GM23338 (cell line): ENCODE data around the gene HOXB5. TPM values are rescaled to one million over a fixed set of nuclear protein-coding genes. Genes with fewer than 3 reads are reported as not detected.

Experiments
- ATAC-seq: fragments of 200-7000 bp; cut with Tn5 transposase; 3 replicates; pipeline ENCODE4 v1.9.1; 2020
- DNase-seq: peaks from one replicate; pipeline ENCODE4 v3.0.0-alpha.2; 2015; ENCODE audit warnings: low spot score
- H2AFZ ChIP-seq: fragments of 200-600 bp; sonication (generic); 2 replicates; pipeline ENCODE4 v1.8.0; 2016; ENCODE audit warnings: antibody characterized with exemption, mild to moderate bottlenecking, moderate library complexity
- H3F3A ChIP-seq: fragments of 200-600 bp; sonication (generic); replicated peaks from 2 replicates; pipeline ENCODE4 v1.8.0; 2017; ENCODE audit warnings: antibody characterized with exemption, mixed run types, low read depth
- H3K27ac ChIP-seq: fragments of 200-600 bp; sonication (generic); 2 replicates; pipeline ENCODE4 v1.6.1; 2016; ENCODE audit warnings: low read depth
- H3K27me3 ChIP-seq: fragments of 200-600 bp; sonication (generic); 2 replicates; pipeline ENCODE4 v1.8.0; 2016; ENCODE audit warnings: mild to moderate bottlenecking, mixed run types, moderate library complexity; ENCODE audit not compliant: insufficient read depth
- H3K36me3 ChIP-seq: fragments of 200-600 bp; sonication (generic); 2 replicates; pipeline ENCODE4 v1.8.0; 2016; ENCODE audit warnings: mild to moderate bottlenecking; ENCODE audit not compliant: insufficient read depth
- H3K4me1 ChIP-seq: fragments of 200-600 bp; sonication (generic); 2 replicates; pipeline ENCODE4 v1.8.0; 2016; ENCODE audit warnings: mild to moderate bottlenecking, moderate library complexity; ENCODE audit not compliant: insufficient read depth
- H3K4me2 ChIP-seq: fragments of 200-600 bp; sonication (generic); 2 replicates; pipeline ENCODE4 v1.7.1; 2017; ENCODE audit warnings: mixed run types
- H3K4me3 ChIP-seq: fragments of 200-600 bp; sonication (generic); 2 replicates; pipeline ENCODE4 v1.6.1; 2016; ENCODE audit warnings: mixed run types
- H3K79me2 ChIP-seq: fragments of 200-600 bp; sonication (generic); replicated peaks from 2 replicates; pipeline ENCODE4 v1.8.0; 2017; ENCODE audit warnings: mild to moderate bottlenecking; ENCODE audit not compliant: insufficient read depth
- H3K9me2 ChIP-seq: fragments of 200-600 bp; sonication (generic); 2 replicates; pipeline ENCODE4 v1.8.0; 2017; ENCODE audit not compliant: insufficient read depth
- H4K20me1 ChIP-seq: fragments of 200-600 bp; sonication (generic); replicated peaks from 2 replicates; pipeline ENCODE4 v1.8.0; 2017; ENCODE audit warnings: mild to moderate bottlenecking; ENCODE audit not compliant: insufficient read depth
- H3K27ac Mint-ChIP-seq: 2 replicates; pipeline ENCODE4 v1.8.0; 2020; ENCODE audit warnings: inconsistent platforms, mild to moderate bottlenecking, moderate library complexity, mixed read lengths
- H3K27me3 Mint-ChIP-seq: 3 replicates; pipeline ENCODE4 v1.8.0; 2022; ENCODE audit warnings: low read depth, mild to moderate bottlenecking, moderate library complexity, mixed read lengths, inconsistent platforms; ENCODE audit not compliant: insufficient read depth, poor library complexity
- H3K36me3 Mint-ChIP-seq: 3 replicates; pipeline ENCODE4 v1.8.0; 2021; ENCODE audit warnings: low read depth, mild to moderate bottlenecking, inconsistent platforms, moderate library complexity, mixed read lengths
- H3K4me1 Mint-ChIP-seq: 3 replicates; pipeline ENCODE4 v1.8.0; 2020; ENCODE audit warnings: mild to moderate bottlenecking, inconsistent platforms, mixed read lengths
- H3K4me3 Mint-ChIP-seq: 3 replicates; pipeline ENCODE4 v1.8.0; 2021; ENCODE audit warnings: moderate library complexity, mild to moderate bottlenecking, inconsistent platforms, mixed read lengths
- H3K9me3 Mint-ChIP-seq: 3 replicates; pipeline ENCODE4 v1.8.0; 2020; ENCODE audit warnings: moderate library complexity, mild to moderate bottlenecking, inconsistent platforms, mixed read lengths
- EZH2 ChIP-seq: fragments of 200-600 bp; sonication (generic); IDR thresholded peaks from one replicate; pipeline ENCODE4 v1.8.0; 2017; ENCODE audit warnings: antibody characterized with exemption, mild to moderate bottlenecking, low read depth; ENCODE audit not compliant: unreplicated experiment
- polyA plus RNA-seq: library from polyadenylated mRNA; unstranded; fragments of >200 nt; fragmentation: Nextera tagmentation; extraction: Ambion mirVana; gene quantifications from 2 replicates; pipeline ENCODE4 v1.2.1, GENCODE V29; 2016
- total RNA-seq: library from RNA; depleted of rRNA; stranded (reverse); fragments of >200 nt; shearing (Covaris generic); gene quantifications from 2 replicates; pipeline ENCODE4 v1.2.3, GENCODE V29; 2014
- TF ChIP-seq, protein P1 (sequence below): fragments of 250-450 bp; sonication (Bioruptor Pico); IDR thresholded peaks from 2 replicates; pipeline ENCODE4 v1.5.0; 2020; ENCODE audit warnings: mild to moderate bottlenecking, moderate library complexity

HOXB5 gene
- total and polyA plus RNA-seq, 2 experiments from 2014 or later: not detected

DNA sequence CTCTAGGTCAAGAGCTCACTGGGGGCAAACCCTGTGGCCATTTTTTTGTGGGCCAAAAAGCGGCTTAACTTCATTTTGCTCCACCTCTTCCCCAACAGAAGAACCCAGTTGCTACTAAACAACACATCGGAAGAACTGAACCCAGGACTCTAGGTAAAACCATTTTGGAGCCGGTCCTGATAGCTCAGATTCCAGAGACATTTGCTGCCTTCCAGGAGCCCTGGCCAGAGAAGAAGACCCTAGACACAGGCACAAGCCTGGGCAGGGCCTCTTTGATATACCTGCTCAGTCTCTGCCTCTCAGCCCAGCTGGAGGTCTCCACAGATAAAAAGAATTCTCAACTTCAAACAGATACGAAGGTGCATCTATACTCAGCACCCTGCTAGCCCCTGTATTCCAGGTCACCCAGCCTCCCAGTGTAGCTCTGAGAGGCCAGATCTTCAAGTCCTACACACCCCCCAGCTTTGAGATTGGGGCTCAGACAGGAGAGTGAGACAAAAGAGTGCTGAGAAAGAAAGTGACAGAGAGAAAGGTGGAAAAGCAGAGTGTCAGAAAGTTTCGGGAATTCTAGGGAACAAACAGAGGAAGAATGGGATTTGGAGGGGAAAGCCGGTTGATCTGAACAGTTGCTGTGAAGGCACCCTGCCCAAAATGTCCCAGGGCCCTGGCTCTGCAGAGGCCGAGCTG is 39.1 kb upstream of the HOXB5 start:
- DNase-seq (peak; percentile 11), ATAC-seq (peak; percentile 5; the same call in 2 of the 3 replicates)
- Histone ChIP-seq H3K4me2 (peak overlapping the region; percentile 62; the same call in 1 of the 2 replicates), H4K20me1 (peaks cover 78% of the 10 kb centered on the region), H3K4me1 (peaks cover 31% of the 10 kb centered on the region), H2AFZ (no peak overlapping the region), H3K79me2 (no peaks in the 10 kb centered on the region), H3K4me3 (peak overlapping the region; percentile 35; the same call in 1 of the 2 replicates), H3K36me3 (no peaks in the 10 kb centered on the region), H3K27me3 (peaks cover 100% of the 10 kb centered on the region), H3K9me2 (no peaks in the 10 kb centered on the region), H3K27ac (no peak overlapping the region), H3F3A (peaks cover 46% of the 10 kb centered on the region)
- H3K27ac Mint-ChIP-seq: no peak overlapping the region
- peak; percentile 93 for TF ChIP-seq EZH2
- TF ChIP-seq, protein P1, sequence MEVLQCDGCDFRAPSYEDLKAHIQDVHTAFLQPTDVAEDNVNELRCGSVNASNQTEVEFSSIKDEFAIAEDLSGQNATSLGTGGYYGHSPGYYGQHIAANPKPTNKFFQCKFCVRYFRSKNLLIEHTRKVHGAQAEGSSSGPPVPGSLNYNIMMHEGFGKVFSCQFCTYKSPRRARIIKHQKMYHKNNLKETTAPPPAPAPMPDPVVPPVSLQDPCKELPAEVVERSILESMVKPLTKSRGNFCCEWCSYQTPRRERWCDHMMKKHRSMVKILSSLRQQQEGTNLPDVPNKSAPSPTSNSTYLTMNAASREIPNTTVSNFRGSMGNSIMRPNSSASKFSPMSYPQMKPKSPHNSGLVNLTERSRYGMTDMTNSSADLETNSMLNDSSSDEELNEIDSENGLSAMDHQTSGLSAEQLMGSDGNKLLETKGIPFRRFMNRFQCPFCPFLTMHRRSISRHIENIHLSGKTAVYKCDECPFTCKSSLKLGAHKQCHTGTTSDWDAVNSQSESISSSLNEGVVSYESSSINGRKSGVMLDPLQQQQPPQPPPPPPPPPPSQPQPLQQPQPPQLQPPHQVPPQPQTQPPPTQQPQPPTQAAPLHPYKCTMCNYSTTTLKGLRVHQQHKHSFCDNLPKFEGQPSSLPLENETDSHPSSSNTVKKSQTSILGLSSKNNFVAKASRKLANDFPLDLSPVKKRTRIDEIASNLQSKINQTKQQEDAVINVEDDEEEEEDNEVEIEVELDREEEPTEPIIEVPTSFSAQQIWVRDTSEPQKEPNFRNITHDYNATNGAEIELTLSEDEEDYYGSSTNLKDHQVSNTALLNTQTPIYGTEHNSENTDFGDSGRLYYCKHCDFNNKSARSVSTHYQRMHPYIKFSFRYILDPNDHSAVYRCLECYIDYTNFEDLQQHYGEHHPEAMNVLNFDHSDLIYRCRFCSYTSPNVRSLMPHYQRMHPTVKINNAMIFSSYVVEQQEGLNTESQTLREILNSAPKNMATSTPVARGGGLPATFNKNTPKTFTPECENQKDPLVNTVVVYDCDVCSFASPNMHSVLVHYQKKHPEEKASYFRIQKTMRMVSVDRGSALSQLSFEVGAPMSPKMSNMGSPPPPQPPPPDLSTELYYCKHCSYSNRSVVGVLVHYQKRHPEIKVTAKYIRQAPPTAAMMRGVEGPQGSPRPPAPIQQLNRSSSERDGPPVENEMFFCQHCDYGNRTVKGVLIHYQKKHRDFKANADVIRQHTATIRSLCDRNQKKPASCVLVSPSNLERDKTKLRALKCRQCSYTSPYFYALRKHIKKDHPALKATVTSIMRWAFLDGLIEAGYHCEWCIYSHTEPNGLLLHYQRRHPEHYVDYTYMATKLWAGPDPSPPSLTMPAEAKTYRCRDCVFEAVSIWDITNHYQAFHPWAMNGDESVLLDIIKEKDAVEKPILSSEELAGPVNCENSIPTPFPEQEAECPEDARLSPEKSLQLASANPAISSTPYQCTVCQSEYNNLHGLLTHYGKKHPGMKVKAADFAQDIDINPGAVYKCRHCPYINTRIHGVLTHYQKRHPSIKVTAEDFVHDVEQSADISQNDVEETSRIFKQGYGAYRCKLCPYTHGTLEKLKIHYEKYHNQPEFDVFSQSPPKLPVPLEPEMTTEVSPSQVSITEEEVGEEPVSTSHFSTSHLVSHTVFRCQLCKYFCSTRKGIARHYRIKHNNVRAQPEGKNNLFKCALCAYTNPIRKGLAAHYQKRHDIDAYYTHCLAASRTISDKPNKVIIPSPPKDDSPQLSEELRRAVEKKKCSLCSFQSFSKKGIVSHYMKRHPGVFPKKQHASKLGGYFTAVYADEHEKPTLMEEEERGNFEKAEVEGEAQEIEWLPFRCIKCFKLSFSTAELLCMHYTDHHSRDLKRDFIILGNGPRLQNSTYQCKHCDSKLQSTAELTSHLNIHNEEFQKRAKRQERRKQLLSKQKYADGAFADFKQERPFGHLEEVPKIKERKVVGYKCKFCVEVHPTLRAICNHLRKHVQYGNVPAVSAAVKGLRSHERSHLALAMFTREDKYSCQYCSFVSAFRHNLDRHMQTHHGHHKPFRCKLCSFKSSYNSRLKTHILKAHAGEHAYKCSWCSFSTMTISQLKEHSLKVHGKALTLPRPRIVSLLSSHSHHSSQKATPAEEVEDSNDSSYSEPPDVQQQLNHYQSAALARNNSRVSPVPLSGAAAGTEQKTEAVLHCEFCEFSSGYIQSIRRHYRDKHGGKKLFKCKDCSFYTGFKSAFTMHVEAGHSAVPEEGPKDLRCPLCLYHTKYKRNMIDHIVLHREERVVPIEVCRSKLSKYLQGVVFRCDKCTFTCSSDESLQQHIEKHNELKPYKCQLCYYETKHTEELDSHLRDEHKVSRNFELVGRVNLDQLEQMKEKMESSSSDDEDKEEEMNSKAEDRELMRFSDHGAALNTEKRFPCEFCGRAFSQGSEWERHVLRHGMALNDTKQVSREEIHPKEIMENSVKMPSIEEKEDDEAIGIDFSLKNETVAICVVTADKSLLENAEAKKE (CRISPR knock-in tag): no peak
- no peaks in the 10 kb centered on the region for H3K36me3 Mint-ChIP-seq
- peaks cover 100% of the 10 kb centered on the region for H3K27me3 Mint-ChIP-seq
- peaks cover 3% of the 10 kb centered on the region; the same call in 2 of the 3 replicates for H3K9me3 Mint-ChIP-seq
- peak overlapping the region; percentile 31; the same call in 1 of the 3 replicates for H3K4me3 Mint-ChIP-seq
- peaks cover 10% of the 10 kb centered on the region for H3K4me1 Mint-ChIP-seq
